ENCODE measurements around the gene SCML1.

Gene SCML1

DNA sequence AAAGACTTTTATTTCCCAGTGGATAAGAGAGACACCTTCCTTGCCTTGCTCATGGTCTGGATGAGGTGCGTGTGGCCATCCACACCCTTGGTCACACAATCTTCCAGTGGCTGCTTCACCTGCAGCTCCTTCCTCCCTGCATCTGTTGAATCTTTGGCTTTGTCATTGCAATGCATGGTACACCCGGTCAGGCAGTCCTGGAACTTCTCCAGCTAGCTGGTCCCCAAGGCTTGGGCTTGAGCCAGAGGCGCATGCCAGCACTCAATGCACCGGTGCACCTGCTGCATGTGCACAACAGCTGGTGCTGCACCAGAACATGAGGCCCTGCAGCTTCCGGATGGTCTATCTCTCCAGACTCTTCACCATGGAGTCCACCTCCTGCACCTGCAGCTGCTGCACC lies 31.7 kb downstream of the SCML1 start:
- TF ChIP-seq, protein P1, sequence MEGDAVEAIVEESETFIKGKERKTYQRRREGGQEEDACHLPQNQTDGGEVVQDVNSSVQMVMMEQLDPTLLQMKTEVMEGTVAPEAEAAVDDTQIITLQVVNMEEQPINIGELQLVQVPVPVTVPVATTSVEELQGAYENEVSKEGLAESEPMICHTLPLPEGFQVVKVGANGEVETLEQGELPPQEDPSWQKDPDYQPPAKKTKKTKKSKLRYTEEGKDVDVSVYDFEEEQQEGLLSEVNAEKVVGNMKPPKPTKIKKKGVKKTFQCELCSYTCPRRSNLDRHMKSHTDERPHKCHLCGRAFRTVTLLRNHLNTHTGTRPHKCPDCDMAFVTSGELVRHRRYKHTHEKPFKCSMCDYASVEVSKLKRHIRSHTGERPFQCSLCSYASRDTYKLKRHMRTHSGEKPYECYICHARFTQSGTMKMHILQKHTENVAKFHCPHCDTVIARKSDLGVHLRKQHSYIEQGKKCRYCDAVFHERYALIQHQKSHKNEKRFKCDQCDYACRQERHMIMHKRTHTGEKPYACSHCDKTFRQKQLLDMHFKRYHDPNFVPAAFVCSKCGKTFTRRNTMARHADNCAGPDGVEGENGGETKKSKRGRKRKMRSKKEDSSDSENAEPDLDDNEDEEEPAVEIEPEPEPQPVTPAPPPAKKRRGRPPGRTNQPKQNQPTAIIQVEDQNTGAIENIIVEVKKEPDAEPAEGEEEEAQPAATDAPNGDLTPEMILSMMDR (IDR thresholded peaks at IDR 0.05; ENCODE audit: low read length), result no peak
- TF ChIP-seq EZH2phosphoT487 (IDR thresholded peaks at IDR 0.05; ENCODE audit: low read length) (no peak), EZH2 (optimal IDR thresholded peaks at IDR 0.05; ENCODE audit: low read depth, low read length) (no peak)
- Histone ChIP-seq H3K27ac (ENCODE audit: low read length) (no peak overlapping the region), H3K4me3 (ENCODE audit: low read length) (no peak overlapping the region), H3K36me3 (replicated peaks; ENCODE audit: insufficient read depth, low read length) (no peaks in the 10 kb centered on the region), H3K79me2 (ENCODE audit: low read length) (no peaks in the 10 kb centered on the region), H4K20me1 (ENCODE audit: insufficient read depth, low read length) (no peaks in the 10 kb centered on the region), H3K9me2 (replicated peaks; ENCODE audit: insufficient read depth, low read length) (no peaks in the 10 kb centered on the region), H3K4me1 (ENCODE audit: low read length) (no peaks in the 10 kb centered on the region), H3K4me2 (ENCODE audit: low read depth, low read length) (no peak overlapping the region), H3K9me3 (replicated peaks; ENCODE audit: insufficient read depth, low read length) (no peaks in the 10 kb centered on the region), H3F3A (ENCODE audit: insufficient read depth, low read length) (no peaks in the 10 kb centered on the region), H3K27me3 (replicated peaks; ENCODE audit: insufficient read depth, low read length) (no peaks in the 10 kb centered on the region), H3K9ac (ENCODE audit: low read length) (no peak overlapping the region), H2AFZ (ENCODE audit: low read length) (no peak overlapping the region)
- no peak for DNase-seq

DNA sequence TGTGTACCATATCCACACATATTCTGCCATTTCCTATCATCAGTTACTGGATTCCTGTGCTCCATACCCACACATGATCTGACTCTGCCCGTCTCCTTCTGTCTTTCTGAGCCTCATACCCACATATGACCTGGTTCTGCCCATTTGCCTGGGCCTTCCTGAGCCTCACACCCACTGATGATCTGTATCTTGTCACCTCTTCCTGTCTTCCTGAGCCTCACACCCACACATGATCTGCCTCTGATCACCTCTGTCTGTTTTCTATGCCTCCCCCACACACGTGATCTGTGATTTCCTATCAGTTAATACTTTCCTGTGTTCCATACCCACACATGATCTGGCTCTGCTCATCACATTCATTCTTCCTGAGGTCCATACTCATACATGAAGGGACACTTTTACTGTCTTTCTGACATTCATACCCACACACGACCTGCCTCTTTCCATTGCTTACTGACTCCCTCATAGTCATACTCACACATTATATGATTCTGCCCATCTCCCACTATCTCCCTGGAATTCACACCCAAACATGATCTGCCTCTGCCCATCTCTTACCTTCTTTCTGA lies 32.5 kb downstream of the SCML1 start:
- TF ChIP-seq EZH2phosphoT487 (IDR thresholded peaks at IDR 0.05; ENCODE audit: low read length), result no peak
- TF ChIP-seq, protein P1 (IDR thresholded peaks at IDR 0.05; ENCODE audit: low read length), result no peak
- no peak for TF ChIP-seq EZH2 (optimal IDR thresholded peaks at IDR 0.05; ENCODE audit: low read depth, low read length)
- Histone ChIP-seq H3K4me3 (ENCODE audit: low read length) (no peak overlapping the region), H2AFZ (ENCODE audit: low read length) (no peak overlapping the region), H3K9ac (ENCODE audit: low read length) (no peak overlapping the region), H3K4me2 (ENCODE audit: low read depth, low read length) (no peak overlapping the region), H3K9me3 (replicated peaks; ENCODE audit: insufficient read depth, low read length) (no peaks in the 10 kb centered on the region), H3K4me1 (ENCODE audit: low read length) (no peaks in the 10 kb centered on the region), H3K9me2 (replicated peaks; ENCODE audit: insufficient read depth, low read length) (no peaks in the 10 kb centered on the region), H3K27ac (ENCODE audit: low read length) (no peak overlapping the region), H4K20me1 (ENCODE audit: insufficient read depth, low read length) (no peaks in the 10 kb centered on the region), H3K27me3 (replicated peaks; ENCODE audit: insufficient read depth, low read length) (no peaks in the 10 kb centered on the region), H3K36me3 (replicated peaks; ENCODE audit: insufficient read depth, low read length) (no peaks in the 10 kb centered on the region), H3K79me2 (ENCODE audit: low read length) (no peaks in the 10 kb centered on the region), H3F3A (ENCODE audit: insufficient read depth, low read length) (no peaks in the 10 kb centered on the region)
- DNase-seq, result no peak

DNA sequence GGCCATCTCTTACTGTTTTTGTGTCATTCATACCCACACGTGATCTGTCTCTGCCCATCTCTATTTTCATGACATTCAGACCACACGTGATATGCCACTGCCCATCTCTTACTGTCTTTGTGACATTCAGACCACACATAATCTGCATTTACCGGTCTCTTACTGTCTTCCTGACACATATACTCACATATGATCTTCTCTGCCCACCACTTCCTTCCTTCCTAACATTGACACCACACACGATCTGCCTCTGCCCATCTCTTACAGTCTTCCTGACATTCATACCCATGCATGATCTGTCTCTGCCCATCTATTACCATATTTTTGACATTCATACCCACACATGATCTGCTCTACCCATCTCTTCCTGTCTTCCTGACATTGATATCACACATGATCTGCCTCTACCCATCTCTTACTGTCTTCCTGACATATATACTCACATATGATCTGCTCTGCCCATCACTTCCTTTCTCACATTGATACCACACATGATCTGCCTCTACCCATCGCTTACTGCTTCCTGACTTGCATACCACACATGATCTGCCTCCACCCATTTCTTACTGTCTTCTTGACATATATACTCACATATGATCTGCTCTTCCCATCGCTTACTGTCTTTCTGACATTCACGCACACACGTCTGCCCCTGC lies 36.1 kb downstream of the SCML1 start:
- no peaks in the 10 kb centered on the region for H3F3A ChIP-seq (ENCODE audit: insufficient read depth, low read length)
- H3K9me3 ChIP-seq (replicated peaks; ENCODE audit: insufficient read depth, low read length), result no peaks in the 10 kb centered on the region
- no peaks in the 10 kb centered on the region for H3K27me3 ChIP-seq (replicated peaks; ENCODE audit: insufficient read depth, low read length)
- no peaks in the 10 kb centered on the region for H4K20me1 ChIP-seq (ENCODE audit: insufficient read depth, low read length)
- H3K4me3 ChIP-seq (ENCODE audit: low read length), result no peak overlapping the region
- H3K27ac ChIP-seq (ENCODE audit: low read length), result no peak overlapping the region
- H2AFZ ChIP-seq (ENCODE audit: low read length), result no peak overlapping the region
- no peak for TF ChIP-seq EZH2phosphoT487 (IDR thresholded peaks at IDR 0.05; ENCODE audit: low read length)
- TF ChIP-seq EZH2 (optimal IDR thresholded peaks at IDR 0.05; ENCODE audit: low read depth, low read length), result no peak
- TF ChIP-seq, protein P1 (IDR thresholded peaks at IDR 0.05; ENCODE audit: low read length), result no peak
- H3K9ac ChIP-seq (ENCODE audit: low read length), result no peak overlapping the region
- H3K79me2 ChIP-seq (ENCODE audit: low read length), result no peaks in the 10 kb centered on the region
- no peak overlapping the region for H3K4me2 ChIP-seq (ENCODE audit: low read depth, low read length)
- H3K4me1 ChIP-seq (ENCODE audit: low read length), result no peaks in the 10 kb centered on the region
- no peaks in the 10 kb centered on the region for H3K36me3 ChIP-seq (replicated peaks; ENCODE audit: insufficient read depth, low read length)
- no peaks in the 10 kb centered on the region for H3K9me2 ChIP-seq (replicated peaks; ENCODE audit: insufficient read depth, low read length)
- DNase-seq, result no peak
